KMS-11 (cell line): ENCODE results near the gene CNTN5.
A peak's percentile ranks its signal among the peaks of the same experiment; 100 is the strongest.

Experiments used
- H2AFZ ChIP-seq: fragments of 200-600 bp; sonication (generic); 2 replicates; pipeline ENCODE4 v1.6.1; 2016; ENCODE audit warnings: antibody characterized with exemption, mixed run types, low read depth
- H3K27ac ChIP-seq: fragments of 200-600 bp; sonication (generic); 2 replicates; pipeline ENCODE4 v1.6.1; 2016; ENCODE audit warnings: mild to moderate bottlenecking, mixed run types
- H3K27me3 ChIP-seq: fragments of 200-600 bp; sonication (generic); 2 replicates; pipeline ENCODE4 v1.6.1; 2017; ENCODE audit warnings: mild to moderate bottlenecking, low read depth, mixed run types, moderate library complexity; ENCODE audit not compliant: insufficient read depth
- H3K36me3 ChIP-seq: fragments of 200-600 bp; sonication (generic); 2 replicates; pipeline ENCODE4 v1.6.1; 2017; ENCODE audit warnings: mild to moderate bottlenecking, mixed run types; ENCODE audit not compliant: insufficient read depth
- H3K4me1 ChIP-seq: fragments of 200-600 bp; sonication (generic); 2 replicates; pipeline ENCODE4 v1.6.1; 2016; ENCODE audit warnings: mild to moderate bottlenecking, low read depth, mixed run types; ENCODE audit not compliant: poor library complexity, severe bottlenecking
- H3K4me2 ChIP-seq: fragments of 200-600 bp; sonication (generic); 2 replicates; pipeline ENCODE4 v1.7.0; 2016; ENCODE audit warnings: mild to moderate bottlenecking, mixed run types
- H3K4me3 ChIP-seq: fragments of 200-600 bp; sonication (generic); IDR thresholded peaks from 2 replicates; pipeline ENCODE4 v1.6.1; 2017; ENCODE audit warnings: low read depth, low read length, mixed read lengths; ENCODE audit not compliant: insufficient read depth
- H3K79me2 ChIP-seq: fragments of 200-600 bp; sonication (generic); 2 replicates; pipeline ENCODE4 v1.6.1; 2016; ENCODE audit warnings: low read depth, mixed run types; ENCODE audit not compliant: insufficient read depth
- H3K9ac ChIP-seq: fragments of 200-600 bp; sonication (generic); 2 replicates; pipeline ENCODE4 v1.6.1; 2016; ENCODE audit warnings: mild to moderate bottlenecking, mixed run types
- H4K20me1 ChIP-seq: fragments of 200-600 bp; sonication (generic); 2 replicates; pipeline ENCODE4 v1.6.1; 2016; ENCODE audit warnings: mild to moderate bottlenecking, mixed run types; ENCODE audit not compliant: insufficient read depth
- TF ChIP-seq, protein P1 (sequence below): fragments of 200-600 bp; sonication (generic); conservative IDR thresholded peaks from 2 replicates; pipeline ENCODE4 v1.6.1; 2017; ENCODE audit warnings: low read depth, mild to moderate bottlenecking, antibody characterized with exemption, low read length, moderate library complexity, mixed read lengths

The CNTN5 gene

DNA sequence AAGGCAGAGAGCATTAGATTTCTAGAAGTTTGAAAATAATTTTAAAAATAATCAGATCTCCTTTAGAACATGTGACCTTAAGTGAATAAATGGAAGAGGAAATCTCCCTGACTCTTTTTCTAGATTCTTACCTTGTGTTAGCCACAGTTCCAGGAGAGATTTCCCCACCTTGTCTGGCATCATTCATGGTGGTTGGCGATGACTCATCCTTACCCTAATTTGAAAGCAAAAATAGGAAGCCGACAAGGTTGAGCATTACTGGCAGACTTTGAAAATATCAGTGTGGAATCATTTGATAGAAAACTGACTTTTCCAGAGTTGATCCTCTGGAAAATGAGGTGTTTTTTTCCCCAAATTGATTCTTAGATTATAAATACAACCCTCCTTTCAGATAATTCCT lies 48.1 kb downstream of the CNTN5 start:
- TF ChIP-seq, protein P1, sequence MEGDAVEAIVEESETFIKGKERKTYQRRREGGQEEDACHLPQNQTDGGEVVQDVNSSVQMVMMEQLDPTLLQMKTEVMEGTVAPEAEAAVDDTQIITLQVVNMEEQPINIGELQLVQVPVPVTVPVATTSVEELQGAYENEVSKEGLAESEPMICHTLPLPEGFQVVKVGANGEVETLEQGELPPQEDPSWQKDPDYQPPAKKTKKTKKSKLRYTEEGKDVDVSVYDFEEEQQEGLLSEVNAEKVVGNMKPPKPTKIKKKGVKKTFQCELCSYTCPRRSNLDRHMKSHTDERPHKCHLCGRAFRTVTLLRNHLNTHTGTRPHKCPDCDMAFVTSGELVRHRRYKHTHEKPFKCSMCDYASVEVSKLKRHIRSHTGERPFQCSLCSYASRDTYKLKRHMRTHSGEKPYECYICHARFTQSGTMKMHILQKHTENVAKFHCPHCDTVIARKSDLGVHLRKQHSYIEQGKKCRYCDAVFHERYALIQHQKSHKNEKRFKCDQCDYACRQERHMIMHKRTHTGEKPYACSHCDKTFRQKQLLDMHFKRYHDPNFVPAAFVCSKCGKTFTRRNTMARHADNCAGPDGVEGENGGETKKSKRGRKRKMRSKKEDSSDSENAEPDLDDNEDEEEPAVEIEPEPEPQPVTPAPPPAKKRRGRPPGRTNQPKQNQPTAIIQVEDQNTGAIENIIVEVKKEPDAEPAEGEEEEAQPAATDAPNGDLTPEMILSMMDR, result no peak
- peaks cover 79% of the 10 kb centered on the region for H3K4me1 ChIP-seq
- peak overlapping the region; percentile 32; the same call in 1 of the 2 replicates for H3K9ac ChIP-seq
- peak overlapping the region; percentile 83 for H3K4me2 ChIP-seq
- peaks cover 62% of the 10 kb centered on the region for H3K79me2 ChIP-seq
- H3K27ac ChIP-seq, result peak overlapping the region; percentile 76
- no peak overlapping the region for H2AFZ ChIP-seq
- H4K20me1 ChIP-seq, result no peaks in the 10 kb centered on the region
- no peaks in the 10 kb centered on the region for H3K27me3 ChIP-seq
- H3K36me3 ChIP-seq, result no peaks in the 10 kb centered on the region
- H3K4me3 ChIP-seq, result no peak overlapping the region

DNA sequence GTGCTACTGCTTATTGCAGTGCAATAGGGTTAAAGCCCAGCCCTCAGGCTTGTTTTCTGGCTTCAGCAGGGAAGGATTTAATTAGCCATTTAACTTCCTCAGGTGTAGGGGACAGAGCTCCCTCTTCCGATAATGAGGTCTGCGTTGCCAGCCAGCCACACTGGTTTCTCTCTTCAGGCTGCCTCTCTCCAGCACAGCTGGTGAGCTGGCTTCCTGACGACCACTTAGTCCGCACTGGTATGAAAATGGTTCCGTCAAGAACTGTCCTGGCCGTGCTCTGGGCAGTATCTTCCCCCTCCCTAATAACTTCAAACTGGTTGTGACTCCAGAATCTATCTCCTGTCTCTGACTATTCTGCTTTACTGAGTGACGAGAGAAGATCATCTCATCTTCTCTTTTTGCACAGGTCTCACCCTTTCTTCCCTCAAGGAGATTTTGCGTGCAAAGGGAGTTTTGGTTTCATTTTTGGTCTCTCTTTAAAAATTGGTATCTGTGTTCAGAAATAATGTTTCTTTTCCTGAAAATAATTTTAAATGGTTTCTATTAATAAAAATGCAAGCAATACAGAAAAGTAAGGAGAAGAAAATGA lies 49.2 kb downstream of the CNTN5 start:
- peak overlapping the region; percentile 76 for H3K27ac ChIP-seq
- peak overlapping the region; percentile 83 for H3K4me2 ChIP-seq

DNA sequence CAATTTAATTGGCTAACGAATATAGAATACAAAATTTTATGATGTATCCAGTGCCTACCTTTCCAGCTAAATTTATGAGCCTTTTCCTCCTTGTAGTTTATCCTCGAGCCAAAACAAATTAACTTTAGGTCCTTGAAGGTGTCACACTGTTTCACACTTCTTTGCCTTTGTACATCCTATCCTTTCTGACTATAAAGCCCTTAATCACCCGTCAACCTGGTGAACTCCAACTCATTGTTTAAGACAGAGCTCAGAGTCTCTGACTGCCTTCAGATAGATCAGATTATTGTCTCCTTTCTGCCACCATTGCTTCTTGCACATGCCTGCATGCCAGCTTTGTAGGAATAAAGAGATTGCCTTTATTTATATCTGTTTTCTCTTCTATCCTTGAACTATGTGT lies 58.8 kb downstream of the CNTN5 start:
- H3K79me2 ChIP-seq, result peaks cover 95% of the 10 kb centered on the region
- peaks cover 26% of the 10 kb centered on the region for H3K4me1 ChIP-seq

More for the DNA sequence above, 49.2 kb downstream of the CNTN5 start:
- Histone ChIP-seq H3K4me3 (no peak overlapping the region), H3K79me2 (peaks cover 72% of the 10 kb centered on the region), H3K36me3 (no peaks in the 10 kb centered on the region), H2AFZ (no peak overlapping the region), H4K20me1 (0 out of 2 replicates have a peak, but pooled peaks cover 2% of the 10 kb centered on the region), H3K4me1 (peaks cover 68% of the 10 kb centered on the region), H3K27me3 (no peaks in the 10 kb centered on the region), H3K9ac (peak overlapping the region; percentile 32; the same call in 1 of the 2 replicates)
- TF ChIP-seq, protein P1, result no peak

DNA sequence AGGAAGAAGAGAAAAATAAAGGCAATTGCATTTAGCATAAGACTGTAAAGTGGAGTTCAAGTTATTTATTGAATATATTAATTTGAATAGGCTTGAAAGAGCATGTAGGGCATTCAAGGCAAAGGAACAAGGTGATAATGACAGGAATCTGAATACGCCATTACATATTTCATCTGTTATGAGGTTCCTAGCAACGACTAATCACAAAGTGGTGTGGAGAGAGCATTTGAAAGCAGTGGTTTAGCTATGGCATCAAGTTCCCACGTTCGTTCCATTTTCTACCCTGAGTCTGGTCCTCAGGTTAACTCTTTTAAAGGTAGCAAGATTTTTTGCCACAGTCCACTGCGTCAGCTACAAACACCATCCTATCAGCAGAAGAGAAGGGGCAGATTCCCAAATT lies 59.4 kb downstream of the CNTN5 start:
- H3K27me3 ChIP-seq, result no peaks in the 10 kb centered on the region
- no peaks in the 10 kb centered on the region for H3K36me3 ChIP-seq
- H3K4me2 ChIP-seq, result no peak overlapping the region
- H3K27ac ChIP-seq, result no peak overlapping the region
- H3K4me3 ChIP-seq, result no peak overlapping the region
- H4K20me1 ChIP-seq, result 0 out of 2 replicates have a peak, but pooled peaks cover 1% of the 10 kb centered on the region
- TF ChIP-seq, protein P1, result no peak
- H3K79me2 ChIP-seq, result peaks cover 95% of the 10 kb centered on the region
- no peak overlapping the region for H3K9ac ChIP-seq
- H2AFZ ChIP-seq, result no peak overlapping the region
- peaks cover 25% of the 10 kb centered on the region for H3K4me1 ChIP-seq

More for the DNA sequence above, 58.8 kb downstream of the CNTN5 start:
- no peaks in the 10 kb centered on the region for H3K27me3 ChIP-seq
- H4K20me1 ChIP-seq, result 0 out of 2 replicates have a peak, but pooled peaks cover 5% of the 10 kb centered on the region
- H3K9ac ChIP-seq, result no peak overlapping the region
- H2AFZ ChIP-seq, result no peak overlapping the region
- H3K36me3 ChIP-seq, result no peaks in the 10 kb centered on the region
- no peak overlapping the region for H3K4me2 ChIP-seq
- no peak overlapping the region for H3K4me3 ChIP-seq
- TF ChIP-seq, protein P1, result no peak
- no peak overlapping the region; the same call in 1 of the 2 replicates for H3K27ac ChIP-seq
